Activated CD8-positive, alpha-beta memory T cell treated with anti-CD3 and anti-CD28 coated beads for 24 hours (primary cell): ENCODE measurements around the gene ODAD2.
"Not testable (repeated sequence)": the region's sequence is repeated elsewhere in the genome, so short reads cannot be mapped to it uniquely, and the experiment has no call there.

ENCODE experiments used
- DNase-seq: peaks from one replicate; pipeline ENCODE4 v3.0.0-alpha.2; 2020

ODAD2 gene, protein sequence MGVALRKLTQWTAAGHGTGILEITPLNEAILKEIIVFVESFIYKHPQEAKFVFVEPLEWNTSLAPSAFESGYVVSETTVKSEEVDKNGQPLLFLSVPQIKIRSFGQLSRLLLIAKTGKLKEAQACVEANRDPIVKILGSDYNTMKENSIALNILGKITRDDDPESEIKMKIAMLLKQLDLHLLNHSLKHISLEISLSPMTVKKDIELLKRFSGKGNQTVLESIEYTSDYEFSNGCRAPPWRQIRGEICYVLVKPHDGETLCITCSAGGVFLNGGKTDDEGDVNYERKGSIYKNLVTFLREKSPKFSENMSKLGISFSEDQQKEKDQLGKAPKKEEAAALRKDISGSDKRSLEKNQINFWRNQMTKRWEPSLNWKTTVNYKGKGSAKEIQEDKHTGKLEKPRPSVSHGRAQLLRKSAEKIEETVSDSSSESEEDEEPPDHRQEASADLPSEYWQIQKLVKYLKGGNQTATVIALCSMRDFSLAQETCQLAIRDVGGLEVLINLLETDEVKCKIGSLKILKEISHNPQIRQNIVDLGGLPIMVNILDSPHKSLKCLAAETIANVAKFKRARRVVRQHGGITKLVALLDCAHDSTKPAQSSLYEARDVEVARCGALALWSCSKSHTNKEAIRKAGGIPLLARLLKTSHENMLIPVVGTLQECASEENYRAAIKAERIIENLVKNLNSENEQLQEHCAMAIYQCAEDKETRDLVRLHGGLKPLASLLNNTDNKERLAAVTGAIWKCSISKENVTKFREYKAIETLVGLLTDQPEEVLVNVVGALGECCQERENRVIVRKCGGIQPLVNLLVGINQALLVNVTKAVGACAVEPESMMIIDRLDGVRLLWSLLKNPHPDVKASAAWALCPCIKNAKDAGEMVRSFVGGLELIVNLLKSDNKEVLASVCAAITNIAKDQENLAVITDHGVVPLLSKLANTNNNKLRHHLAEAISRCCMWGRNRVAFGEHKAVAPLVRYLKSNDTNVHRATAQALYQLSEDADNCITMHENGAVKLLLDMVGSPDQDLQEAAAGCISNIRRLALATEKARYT

GRCh38 chr10:27998954-27999275 is at the start of gene ODAD2:
TSS of gene ODAD2 (minus strand) at chr10:27999079. CDS start at chr10:27995142, 3,937 bp downstream.
- DNase-seq, result peak; percentile 61

- DNase-seq, result no peak
Observed at GRCh38 chr10:28047061-28047460, 48.2 kb upstream of the ODAD2 start.

DNA sequence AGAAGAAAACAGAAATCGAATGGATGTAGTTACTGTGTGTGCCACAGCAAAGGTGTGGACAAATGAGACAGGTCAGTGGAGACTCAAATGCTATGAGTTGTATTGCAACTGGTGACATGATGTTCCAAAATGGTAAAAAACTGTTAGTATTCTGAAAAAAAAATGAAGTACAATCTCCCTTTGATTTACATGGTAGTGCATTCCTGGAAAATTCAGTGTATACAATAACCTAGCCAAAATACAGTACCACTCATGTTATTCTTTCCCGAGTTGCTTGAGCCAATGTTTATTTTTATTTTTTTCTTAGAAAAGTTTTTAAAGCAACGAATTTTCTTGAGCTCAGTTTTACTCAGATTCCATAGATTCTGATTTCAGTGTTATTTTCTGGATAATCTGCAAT is 47.7 kb upstream of the ODAD2 start:
- DNase-seq, result no peak

DNA sequence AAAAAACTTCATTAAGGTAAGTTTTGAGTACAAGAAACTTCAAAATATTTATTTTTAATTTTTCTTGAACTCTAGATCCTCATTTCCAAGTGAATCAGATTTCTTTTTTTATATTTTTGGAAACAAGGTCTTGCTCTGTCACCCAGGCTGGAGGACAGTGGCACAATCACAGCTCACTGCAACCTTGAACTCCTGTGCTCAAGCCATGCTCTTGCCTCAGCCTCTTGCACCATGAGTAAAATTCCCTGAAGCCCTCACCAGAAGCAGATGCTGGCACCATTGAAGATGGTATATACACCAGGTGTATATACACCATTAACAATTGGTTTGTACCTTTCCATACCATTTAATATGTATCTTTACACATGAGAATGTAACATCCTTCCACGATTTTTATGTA is 45.1 kb upstream of the ODAD2 start:
- DNase-seq, result no peak

- DNase-seq, result no peak
Observed at GRCh38 chr10:28036587-28036986, 37.7 kb upstream of the ODAD2 start.

DNA sequence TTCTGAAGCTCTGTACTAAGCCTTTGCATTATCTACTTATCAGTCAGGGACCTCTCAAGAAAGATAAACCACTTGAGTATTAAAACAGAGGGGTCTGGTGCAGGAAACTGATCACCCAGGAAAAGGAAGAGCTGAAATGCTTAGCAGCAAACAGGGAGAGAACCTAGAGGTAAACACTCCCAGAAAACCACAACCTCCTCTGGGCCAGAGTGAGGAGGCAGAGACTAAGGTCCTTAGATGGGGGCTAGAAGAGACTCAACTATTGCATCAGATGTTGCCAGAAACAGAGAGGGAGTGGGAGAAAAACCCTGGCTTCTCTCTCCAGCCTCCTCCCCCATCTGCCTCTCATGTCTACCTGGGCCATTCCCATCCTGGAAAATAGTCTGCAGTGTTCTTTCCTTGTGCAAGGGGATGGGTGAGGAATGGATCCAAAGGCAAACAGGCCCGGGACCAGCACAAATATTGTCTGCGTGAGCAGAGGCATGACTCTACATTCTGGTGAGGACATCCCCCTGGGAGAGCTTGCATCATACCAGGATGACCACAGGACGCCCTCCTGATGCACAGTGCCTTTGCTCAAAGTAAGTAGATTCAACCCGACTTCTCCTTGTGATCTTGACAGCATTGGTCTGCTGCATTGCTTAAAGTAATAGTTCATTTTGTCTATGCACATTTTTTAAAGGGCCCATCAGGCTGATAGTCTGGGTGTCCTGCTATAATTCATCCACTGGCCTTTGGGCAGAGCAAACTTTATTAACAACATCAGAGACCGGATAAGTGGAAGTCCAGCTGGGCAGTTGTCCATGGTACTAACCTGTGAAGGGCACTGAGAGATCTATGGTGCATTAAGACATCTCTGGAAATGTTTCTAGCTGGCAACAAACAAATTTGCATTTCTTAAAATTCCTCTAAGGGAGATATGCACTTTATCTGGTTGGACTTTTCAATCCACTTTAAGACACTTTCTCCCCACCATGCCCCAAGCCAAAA is 22.4 kb upstream of the ODAD2 start:
- DNase-seq, result no peak

DNA sequence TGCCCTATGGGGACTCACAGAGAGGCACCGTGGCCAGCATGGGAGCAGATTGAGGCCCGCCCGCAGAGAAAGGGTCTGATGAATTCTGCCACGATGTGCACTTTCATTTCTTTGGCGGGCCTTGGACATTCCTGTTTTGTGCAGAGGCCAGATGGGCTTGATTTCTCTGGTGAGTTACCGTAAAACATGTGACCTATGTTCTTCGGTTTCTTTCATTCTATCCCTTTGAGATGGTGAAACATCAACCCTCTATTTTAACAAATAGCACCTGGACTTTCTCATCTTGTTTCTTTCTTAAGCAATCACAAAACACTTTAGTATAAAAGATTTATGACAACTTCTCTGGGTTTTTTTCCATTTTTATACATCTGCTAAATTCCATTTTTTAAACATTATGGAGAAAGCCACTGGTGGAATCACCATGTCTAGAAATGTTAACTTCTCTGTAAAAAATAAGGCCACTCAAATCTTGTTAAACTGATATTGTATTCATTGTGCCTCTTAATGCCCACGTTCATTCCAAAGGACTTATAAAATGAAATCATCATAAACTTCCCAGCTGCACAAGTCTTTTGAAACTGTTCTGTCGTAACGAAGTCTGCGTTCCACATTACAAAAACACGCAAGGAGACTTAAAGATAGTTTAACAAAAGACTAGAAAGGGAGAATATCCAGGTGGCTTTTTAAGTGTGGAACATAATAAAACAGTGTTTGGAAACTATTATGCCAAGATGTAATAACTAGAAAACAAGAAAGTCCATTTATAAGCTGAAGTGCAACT is 21.4 kb upstream of the ODAD2 start:
- DNase-seq, result no peak

GRCh38 chr10:28014651-28015050 is 15.8 kb upstream of the ODAD2 start:
- no peak for DNase-seq

GRCh38 chr10:28012990-28013515 is 14.2 kb upstream of the ODAD2 start:
- no peak for DNase-seq

GRCh38 chr10:28010821-28011220 is 11.9 kb upstream of the ODAD2 start:
- DNase-seq, result no peak

- no peak for DNase-seq
Observed at GRCh38 chr10:28008054-28008453, 9.2 kb upstream of the ODAD2 start.

GRCh38 chr10:28001353-28001752 is 2.5 kb upstream of the ODAD2 start:
- DNase-seq, result no peak

DNA sequence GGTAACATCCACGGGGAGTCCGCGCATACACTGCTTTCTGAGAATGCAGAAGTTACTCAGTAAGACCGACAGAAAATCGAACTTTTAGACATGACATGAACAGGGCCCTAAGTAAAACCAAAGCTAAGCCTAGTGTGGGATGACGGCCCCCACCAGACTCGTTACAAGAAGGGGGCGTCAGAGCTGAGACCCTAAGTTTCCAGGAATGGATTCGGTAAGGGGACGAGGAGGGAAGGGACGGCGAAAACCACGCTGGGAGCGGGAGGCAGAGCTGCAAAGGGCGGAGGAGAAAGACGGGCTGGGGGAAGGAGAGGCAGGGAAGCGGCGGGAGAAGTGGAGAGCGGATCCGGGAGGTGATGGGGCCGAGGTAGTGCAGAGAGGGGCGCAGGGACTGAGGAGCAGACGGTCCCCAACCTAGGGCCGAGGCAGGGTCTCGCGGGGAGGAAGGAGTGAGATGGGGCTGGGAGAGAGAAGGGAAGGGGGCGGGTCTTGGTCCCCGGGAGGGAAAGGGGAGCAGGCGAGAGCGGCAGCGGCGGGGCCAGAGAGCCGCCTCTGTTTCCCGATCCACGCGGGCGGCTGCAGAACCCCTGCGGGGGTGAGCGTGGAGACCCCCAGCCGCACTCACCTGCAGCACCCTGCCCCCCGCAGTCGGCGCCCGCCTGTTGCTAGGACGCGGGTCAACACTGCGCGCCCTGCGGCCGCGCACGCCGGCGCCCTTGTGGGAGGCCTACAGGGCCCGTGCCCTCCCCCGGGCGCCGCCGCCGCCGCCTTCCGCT is 513 bp downstream of the ODAD2 start:
- peak; percentile 73 for DNase-seq

DNA sequence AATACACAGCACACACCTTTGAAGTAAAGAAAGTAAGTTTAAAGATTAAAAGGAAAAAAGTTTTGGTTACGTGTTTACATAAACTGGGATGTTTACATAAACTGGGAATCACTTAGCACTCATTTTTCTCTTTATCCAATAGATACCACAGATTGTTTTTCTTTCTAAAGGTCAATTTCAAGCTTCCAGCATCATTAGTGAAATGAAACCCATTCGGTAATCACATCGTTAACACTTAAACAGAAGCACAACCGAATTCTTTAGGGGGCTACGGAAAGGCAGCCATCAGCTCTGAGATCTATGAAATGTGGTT is 1.1 kb downstream of the ODAD2 start:
- no peak for DNase-seq

GRCh38 chr10:27995311-27995710 is 3.6 kb downstream of the ODAD2 start:
- DNase-seq, result no peak

DNA sequence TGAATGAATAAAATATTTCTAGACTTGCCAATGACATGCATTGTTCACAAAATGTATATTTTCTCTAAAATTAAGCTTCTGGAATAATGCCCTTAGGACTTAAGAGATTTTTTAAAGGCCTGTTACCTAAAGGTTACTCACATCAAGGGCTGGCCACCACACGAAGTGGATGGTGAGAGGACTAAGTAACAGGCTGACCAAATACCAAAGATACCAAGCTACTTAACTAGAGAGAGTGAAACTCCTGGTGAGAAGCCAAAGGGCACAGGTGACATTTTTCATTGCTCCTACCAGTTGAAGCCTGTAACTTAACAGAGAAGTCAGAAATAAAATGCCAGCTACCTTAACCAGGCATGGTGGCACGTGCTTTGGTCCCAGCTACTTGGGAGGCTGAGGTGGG is 9.5 kb downstream of the ODAD2 start:
- DNase-seq, result not testable (repeated sequence)

- DNase-seq, result no peak
Observed at GRCh38 chr10:27986821-27987220, 12.1 kb downstream of the ODAD2 start.

- DNase-seq, result no peak
Observed at GRCh38 chr10:27982875-27983543, 15.9 kb downstream of the ODAD2 start.

DNA sequence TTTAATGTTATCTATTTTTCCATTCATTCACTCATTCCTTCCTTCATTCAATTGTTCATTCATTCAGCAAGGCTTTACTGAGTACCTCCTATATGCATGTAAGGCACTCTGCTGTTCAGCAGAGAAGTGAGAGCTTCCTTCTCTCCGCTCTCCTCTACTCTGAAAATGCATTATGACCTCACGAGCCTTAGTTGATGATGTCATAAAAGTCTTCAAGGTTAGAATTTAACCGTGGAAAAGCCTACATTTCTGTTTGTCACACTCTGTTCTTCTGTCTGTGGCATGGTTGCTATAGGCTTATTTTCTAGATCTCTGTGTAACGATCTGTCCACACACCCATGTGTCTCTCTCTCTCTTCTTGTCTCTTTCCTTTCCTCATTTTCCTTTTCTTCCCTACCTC is 17.1 kb downstream of the ODAD2 start:
- no peak for DNase-seq

GRCh38 chr10:27970795-27971194 is 28.1 kb downstream of the ODAD2 start:
- not testable (repeated sequence) for DNase-seq
